NB4 (cell line): ENCODE measurements around the gene ZNF780A.

Experiments used
- DNase-seq: peaks from one replicate; pipeline ENCODE4 v3.0.0; 2010; ENCODE audit warnings: low read depth
- H3K4me3 ChIP-seq: one replicate; pipeline ENCODE4 v1.5.1; 2011; ENCODE audit warnings: mild to moderate bottlenecking, low read depth, low read length, moderate library complexity
- CTCF ChIP-seq: IDR thresholded peaks from one replicate; pipeline ENCODE4 v1.5.1; 2012; ENCODE audit warnings: low read depth, low read length
- MAX ChIP-seq: IDR thresholded peaks from 2 replicates; pipeline ENCODE4 v1.6.1; 2011; ENCODE audit warnings: low read depth, low read length
- MYC ChIP-seq: IDR thresholded peaks from 2 replicates; pipeline ENCODE4 v1.6.1; 2011; ENCODE audit warnings: low read depth, low read length
- POLR2A ChIP-seq: IDR thresholded peaks from 2 replicates; pipeline ENCODE4 v1.6.1; 2011; ENCODE audit warnings: mild to moderate bottlenecking; ENCODE audit not compliant: insufficient read length; ENCODE audit errors: extremely low read depth

Gene ZNF780A

DNA sequence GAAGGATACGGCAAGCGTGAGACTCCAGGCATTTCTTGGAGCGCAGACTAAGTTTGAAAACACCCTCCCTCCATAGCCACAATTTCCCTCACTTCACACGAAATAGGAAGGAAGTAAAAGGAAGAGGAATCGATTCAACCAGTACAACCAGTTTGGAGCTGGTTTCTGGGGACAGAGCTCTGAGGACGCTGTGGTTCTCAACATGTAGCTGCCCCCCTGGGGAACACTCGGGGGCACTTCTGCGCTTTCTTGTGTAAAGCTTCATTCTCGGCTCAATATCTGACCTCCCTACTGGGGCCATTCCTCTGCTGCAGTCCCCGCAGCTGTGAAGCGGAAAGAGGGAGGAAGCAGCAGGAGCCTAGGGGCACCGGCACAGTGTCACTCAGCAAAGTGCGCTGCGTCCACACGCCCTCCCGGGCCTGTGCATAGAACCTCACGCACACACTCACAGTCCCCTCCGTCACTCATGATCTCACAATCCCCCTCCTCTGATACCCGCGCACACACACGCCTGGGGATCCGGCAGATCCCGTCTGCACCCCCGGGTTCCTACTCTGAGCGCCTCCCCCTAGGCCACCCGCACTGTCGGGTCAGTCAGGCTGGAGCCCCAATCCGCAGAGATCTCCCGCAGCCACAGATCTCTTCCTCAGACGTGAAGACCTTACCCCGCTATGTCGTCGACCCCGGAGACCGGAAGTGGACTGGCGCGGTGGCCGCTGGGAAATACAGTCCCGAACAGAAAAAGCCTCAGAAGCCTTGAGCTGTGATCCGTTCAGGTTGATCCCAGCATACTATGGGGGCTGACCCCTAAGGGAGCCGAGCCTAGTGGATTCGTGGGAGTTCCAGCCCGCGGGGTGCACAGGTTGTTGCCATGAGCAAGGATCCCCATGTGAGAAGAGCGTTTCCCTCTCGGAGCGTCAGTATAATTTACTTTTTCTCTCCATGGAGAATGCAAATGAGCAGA is at the start of gene ZNF780A:
ZNF780A (minus strand) TSS at position 703 of the 964 bp plus-strand sequence. CDS start 6,190 bp downstream, outside the sequence.
- H3K4me3 ChIP-seq = peak within 1 kb of the TSS; percentile 83
- TF ChIP-seq CTCF (no peak), MYC (0 out of 2 replicates have a peak, but pooled peaks have one; percentile 27), MAX (peak; percentile 7; the same call in 1 of the 2 replicates), POLR2A (peak; percentile 31)
- DNase-seq = peak; percentile 83

- DNase-seq = peak; percentile 40
Observed at GRCh38 chr19:40139533-40140287, 49.0 kb upstream of the ZNF780A start.

GRCh38 chr19:40136818-40137217 is 46.1 kb upstream of the ZNF780A start:
- H3K4me3 ChIP-seq = no peak overlapping the region
- no peak for DNase-seq
- TF ChIP-seq MYC = no peak
- TF ChIP-seq CTCF = no peak
- TF ChIP-seq POLR2A = no peak
- TF ChIP-seq MAX = no peak

More at GRCh38 chr19:40139533-40140287, 49.0 kb upstream of the ZNF780A start:
- H3K4me3 ChIP-seq = no peak overlapping the region
- TF ChIP-seq CTCF = peak; percentile 43
- TF ChIP-seq POLR2A = no peak

DNA sequence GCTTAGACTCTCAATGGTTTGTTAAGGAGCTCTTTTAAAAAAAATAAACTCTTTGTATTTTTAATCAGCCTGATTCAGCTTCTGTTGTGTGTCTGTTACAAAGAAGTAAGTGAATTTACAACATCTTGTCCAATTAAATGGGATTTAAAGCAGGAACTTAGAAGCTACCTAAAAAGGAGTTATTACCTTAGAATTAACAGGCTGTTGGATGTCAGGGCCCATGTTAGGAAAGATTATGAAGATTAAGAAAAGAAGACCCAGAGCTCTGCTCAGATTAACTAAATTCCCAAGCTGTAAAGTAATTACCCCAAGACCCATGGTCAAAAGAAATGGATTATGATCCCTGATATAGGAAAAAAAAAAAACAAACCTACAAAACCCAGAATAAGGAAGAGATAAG is 44.1 kb upstream of the ZNF780A start:
- TF ChIP-seq CTCF (no peak), POLR2A (no peak), MYC (no peak), MAX (no peak)
- no peak overlapping the region for H3K4me3 ChIP-seq
- DNase-seq = no peak

DNA sequence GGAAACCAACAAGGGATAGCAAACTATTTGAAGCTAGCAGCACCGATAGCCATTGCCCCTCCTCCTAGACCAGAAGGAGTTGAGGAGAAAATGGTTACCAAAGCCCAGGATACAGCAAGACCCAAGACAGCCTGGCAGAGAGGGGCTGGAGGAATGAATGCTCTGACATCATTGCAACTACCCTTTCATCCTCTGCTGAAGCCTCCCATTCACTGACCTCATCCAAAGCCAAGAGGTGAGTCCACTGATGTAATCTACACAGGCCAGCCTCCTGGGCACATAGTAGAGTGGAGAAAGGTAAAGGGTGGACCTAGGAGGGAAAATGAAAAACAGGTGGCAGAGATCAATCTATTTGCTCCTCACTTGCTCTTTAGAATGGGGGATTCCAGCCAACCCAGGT is 42.7 kb upstream of the ZNF780A start:
- no peak for TF ChIP-seq CTCF
- no peak for TF ChIP-seq MAX
- no peak for TF ChIP-seq MYC
- no peak for TF ChIP-seq POLR2A
- DNase-seq = no peak
- no peak overlapping the region for H3K4me3 ChIP-seq
